SJCRH30 (cell line): Measurements from ENCODE around the gene TRDN. TPM values are rescaled to one million over a fixed set of nuclear protein-coding genes. Genes with fewer than 3 reads are reported as not detected.
"Not testable (repeated sequence)": the region's sequence is repeated elsewhere in the genome, so short reads cannot be mapped to it uniquely, and the experiment has no call there.

Source experiments
- DNase-seq, 2 experiments: peaks; one replicate each; pipeline ENCODE4 v3.0.0-alpha.2; 2015 to 2020
- H3K27ac ChIP-seq: fragments of 250-450 bp; sonication (Bioruptor Pico); 2 replicates; pipeline ENCODE4 v1.5.1; 2020; ENCODE audit warnings: mild to moderate bottlenecking, moderate library complexity
- H3K27me3 ChIP-seq: fragments of 250-450 bp; sonication (Bioruptor Pico); 2 replicates; pipeline ENCODE4 v1.5.1; 2020; ENCODE audit warnings: mild to moderate bottlenecking, moderate library complexity
- H3K36me3 ChIP-seq: fragments of 250-450 bp; sonication (Bioruptor Pico); 2 replicates; pipeline ENCODE4 v1.5.1; 2020; ENCODE audit warnings: mild to moderate bottlenecking, moderate library complexity
- H3K4me1 ChIP-seq: fragments of 250-450 bp; sonication (Bioruptor Pico); 2 replicates; pipeline ENCODE4 v1.5.1; 2020; ENCODE audit warnings: mild to moderate bottlenecking, moderate library complexity
- H3K4me3 ChIP-seq: fragments of 250-450 bp; sonication (Bioruptor Pico); 2 replicates; pipeline ENCODE4 v1.5.1; 2020; ENCODE audit warnings: mild to moderate bottlenecking, moderate library complexity
- H3K9me3 ChIP-seq: fragments of 250-450 bp; sonication (Bioruptor Pico); replicated peaks from 2 replicates; pipeline ENCODE4 v1.5.1; 2020; ENCODE audit warnings: mild to moderate bottlenecking, moderate library complexity
- total RNA-seq: library from RNA; depleted of rRNA; stranded (reverse); fragments of >200 nt; shearing (Covaris generic); gene quantifications from 2 replicates; pipeline ENCODE4 v1.2.3, GENCODE V29; 2014

TRDN gene
- total RNA-seq, 1 experiment from 2014 or later: 0.02 TPM

DNA sequence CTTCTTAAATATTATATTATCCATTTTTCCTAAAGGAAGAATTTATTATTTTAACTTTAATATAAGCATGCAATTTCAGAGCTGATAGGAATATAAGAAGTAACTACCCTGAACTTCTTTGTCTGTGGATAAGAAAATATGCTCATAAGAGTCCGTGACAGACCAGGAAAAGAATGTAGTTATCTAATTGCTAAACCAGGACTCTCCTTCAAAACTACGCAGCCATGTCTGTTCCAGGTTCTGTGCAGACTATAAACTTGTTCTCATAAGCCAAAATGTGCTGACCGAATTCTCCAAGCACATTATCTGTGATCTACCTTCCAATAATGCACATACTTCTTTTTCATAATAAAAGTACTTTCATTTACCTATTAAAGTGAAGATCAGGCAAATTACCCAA lies 116.5 kb downstream of the TRDN start:
- H3K27me3 ChIP-seq: no peaks in the 10 kb centered on the region
- no peak overlapping the region for H3K27ac ChIP-seq
- no peaks in the 10 kb centered on the region for H3K36me3 ChIP-seq
- H3K4me1 ChIP-seq: no peaks in the 10 kb centered on the region
- H3K9me3 ChIP-seq: no peaks in the 10 kb centered on the region
- no peak overlapping the region for H3K4me3 ChIP-seq
- no peak for DNase-seq

DNA sequence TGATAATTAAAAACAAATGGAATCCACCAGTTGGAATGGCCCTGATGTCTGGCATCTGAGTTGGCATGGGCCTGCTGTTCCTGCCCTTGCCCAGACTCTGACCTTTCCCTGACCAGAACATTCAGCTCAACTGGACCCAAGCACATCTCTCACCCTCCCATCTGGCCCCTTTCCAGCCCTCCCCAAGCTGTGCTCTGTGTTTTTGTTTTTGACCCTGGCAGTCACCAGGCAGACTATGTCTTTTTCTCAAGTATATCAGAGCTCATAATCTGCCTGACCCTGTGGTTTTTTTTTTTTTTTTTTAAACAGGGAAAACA lies 117.6 kb downstream of the TRDN start:
- H3K4me3 ChIP-seq: no peak overlapping the region
- H3K36me3 ChIP-seq: no peaks in the 10 kb centered on the region
- H3K27me3 ChIP-seq: no peaks in the 10 kb centered on the region
- no peaks in the 10 kb centered on the region for H3K9me3 ChIP-seq
- no peaks in the 10 kb centered on the region for H3K4me1 ChIP-seq
- DNase-seq: no peak
- no peak overlapping the region for H3K27ac ChIP-seq

DNA sequence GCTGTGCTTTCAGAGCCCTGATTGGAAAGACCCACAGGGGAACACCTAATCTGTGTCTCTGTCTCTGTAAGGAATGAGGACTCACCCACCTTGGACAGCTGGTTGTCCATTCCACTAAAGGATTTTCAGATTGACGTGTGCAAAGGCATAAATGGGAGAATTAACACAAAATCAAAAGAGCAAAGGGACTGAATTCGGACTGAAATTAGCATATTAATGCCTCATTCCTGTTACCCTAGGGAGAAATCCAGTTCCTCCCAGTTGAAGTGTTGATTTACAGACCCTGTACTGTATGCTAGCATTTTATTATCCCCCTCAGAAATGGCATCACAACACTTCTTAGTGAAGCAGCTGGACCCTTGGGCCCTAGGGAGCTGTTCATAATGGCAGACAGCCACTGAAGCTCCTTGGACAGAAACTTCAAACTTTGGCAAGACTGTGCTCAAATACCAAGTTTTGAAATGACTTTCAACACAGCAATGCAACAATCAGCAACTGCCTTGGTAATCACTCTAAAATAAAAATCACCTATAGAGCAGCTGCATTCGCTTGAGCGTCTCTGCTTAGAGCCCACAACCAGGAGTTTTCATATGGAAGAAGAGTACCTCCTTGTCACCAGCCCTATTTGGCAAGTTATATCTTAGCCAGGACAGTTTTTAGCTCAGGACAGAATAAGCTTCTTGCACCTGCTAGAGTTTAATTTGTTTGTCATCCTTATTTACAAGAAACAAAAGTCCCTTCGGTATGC lies 118.1 kb downstream of the TRDN start:
- DNase-seq: no peak
- Histone ChIP-seq H3K27me3 (no peaks in the 10 kb centered on the region), H3K27ac (no peak overlapping the region), H3K4me1 (no peaks in the 10 kb centered on the region), H3K9me3 (no peaks in the 10 kb centered on the region), H3K36me3 (no peaks in the 10 kb centered on the region), H3K4me3 (no peak overlapping the region)

DNA sequence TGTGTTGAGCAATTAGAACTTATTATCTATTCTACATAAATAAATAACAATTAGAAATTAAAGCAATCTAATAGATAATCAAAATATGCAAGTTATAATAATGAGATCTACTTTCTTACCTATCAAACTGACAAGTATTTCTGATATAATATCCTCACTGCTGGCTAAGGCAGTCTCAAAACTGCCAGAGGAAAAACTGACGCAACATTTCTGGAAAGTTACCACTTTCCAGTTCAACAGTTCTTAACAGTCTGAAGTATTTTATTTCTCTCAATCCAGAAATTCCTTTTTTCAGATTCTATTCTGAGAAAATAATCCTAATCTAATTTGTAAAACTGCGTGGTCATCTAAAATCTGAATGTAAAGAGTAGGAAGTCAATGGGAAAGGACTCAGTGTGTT lies 121.0 kb downstream of the TRDN start:
- H3K27ac ChIP-seq: no peak overlapping the region
- no peak for DNase-seq
- no peaks in the 10 kb centered on the region for H3K9me3 ChIP-seq

DNA sequence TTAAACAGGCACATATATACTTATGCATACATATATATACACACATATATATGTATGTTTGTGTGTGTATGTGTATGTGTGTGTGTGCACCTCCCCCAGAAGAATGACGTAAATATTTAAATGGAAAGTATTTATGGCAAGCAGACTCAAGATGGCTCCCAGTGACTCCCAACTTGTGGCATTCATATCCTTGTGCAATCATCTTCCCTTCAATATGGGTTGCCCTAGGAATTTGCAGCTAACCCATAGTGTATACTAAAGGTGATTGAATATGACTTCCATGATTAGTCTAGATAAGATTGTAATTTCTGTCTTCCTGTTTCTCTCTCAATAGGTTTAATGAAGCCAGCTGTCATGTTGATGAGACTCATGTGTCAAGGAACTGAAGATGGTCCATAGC lies 127.6 kb downstream of the TRDN start:
- no peak for DNase-seq
- H3K4me1 ChIP-seq: no peaks in the 10 kb centered on the region
- no peak overlapping the region for H3K4me3 ChIP-seq
- no peaks in the 10 kb centered on the region for H3K27me3 ChIP-seq
- H3K27ac ChIP-seq: no peak overlapping the region
- H3K9me3 ChIP-seq: no peaks in the 10 kb centered on the region
- H3K36me3 ChIP-seq: no peaks in the 10 kb centered on the region

More for the DNA sequence above, 121.0 kb downstream of the TRDN start:
- Histone ChIP-seq H3K36me3 (no peaks in the 10 kb centered on the region), H3K4me1 (no peaks in the 10 kb centered on the region), H3K4me3 (no peak overlapping the region), H3K27me3 (no peaks in the 10 kb centered on the region)

DNA sequence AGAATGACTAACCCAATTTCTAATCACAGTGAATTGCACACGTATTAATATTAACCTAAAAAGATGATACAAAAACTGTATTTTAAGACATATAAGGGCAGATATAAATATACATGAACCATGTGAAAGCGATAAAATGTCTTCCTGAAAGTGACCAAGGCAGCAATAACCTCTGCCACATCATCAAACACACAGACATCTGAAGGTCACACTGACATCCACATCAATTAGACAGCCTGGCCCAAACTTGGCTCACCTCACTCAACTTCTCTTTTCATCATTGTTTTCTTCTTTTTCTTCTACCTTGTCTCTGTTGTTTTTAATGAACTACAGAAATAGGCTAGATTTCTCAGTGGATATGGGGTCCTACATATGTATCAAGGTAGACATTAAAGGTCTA lies 128.5 kb downstream of the TRDN start:
- Histone ChIP-seq H3K27ac (no peak overlapping the region), H3K9me3 (no peaks in the 10 kb centered on the region), H3K27me3 (no peaks in the 10 kb centered on the region), H3K4me1 (no peaks in the 10 kb centered on the region), H3K36me3 (no peaks in the 10 kb centered on the region), H3K4me3 (no peak overlapping the region)
- DNase-seq: no peak

DNA sequence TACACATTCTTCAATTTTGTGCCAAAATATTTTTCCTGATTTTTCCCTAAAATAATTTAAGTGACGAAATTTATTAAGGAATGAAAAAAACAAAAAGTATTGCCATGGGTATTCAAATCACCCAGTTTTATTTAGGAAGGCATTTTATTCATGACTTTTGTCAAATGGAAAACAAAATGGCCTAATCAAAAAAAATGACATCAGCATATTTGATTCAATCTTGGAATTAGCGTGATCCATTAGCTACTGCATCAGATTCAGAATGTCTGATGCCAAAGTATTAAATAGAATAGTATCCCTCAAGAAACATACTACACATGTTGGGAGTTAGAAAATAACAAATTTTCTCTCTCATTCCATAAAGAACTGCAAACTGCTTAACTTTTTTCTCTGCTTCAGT lies 129.2 kb downstream of the TRDN start:
- Histone ChIP-seq H3K9me3 (no peaks in the 10 kb centered on the region), H3K27me3 (no peaks in the 10 kb centered on the region), H3K4me3 (no peak overlapping the region), H3K36me3 (no peaks in the 10 kb centered on the region), H3K27ac (no peak overlapping the region), H3K4me1 (no peaks in the 10 kb centered on the region)
- no peak for DNase-seq

DNA sequence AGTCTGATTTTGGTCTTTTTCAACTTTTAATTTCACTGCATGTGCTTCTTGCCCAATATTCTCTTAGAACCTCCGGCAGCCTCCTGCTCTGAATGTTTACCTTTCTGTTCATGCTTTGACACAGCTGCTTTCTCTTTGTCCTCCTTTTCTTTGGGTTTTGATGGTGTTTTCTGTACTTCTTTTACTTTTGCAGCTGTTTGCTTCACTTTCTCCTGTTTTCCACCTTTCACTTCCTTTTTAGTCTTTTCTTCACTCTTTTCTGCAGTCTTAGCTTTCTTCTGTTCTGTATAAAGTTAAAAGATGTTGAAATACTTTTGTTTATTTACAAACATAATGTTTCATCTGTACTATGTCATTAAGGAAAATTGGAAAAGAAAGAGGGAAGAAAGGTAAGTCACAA lies 133.1 kb downstream of the TRDN start:
- H3K27me3 ChIP-seq: no peaks in the 10 kb centered on the region
- H3K27ac ChIP-seq: no peak overlapping the region
- H3K4me1 ChIP-seq: no peaks in the 10 kb centered on the region
- H3K4me3 ChIP-seq: no peak overlapping the region
- no peaks in the 10 kb centered on the region for H3K36me3 ChIP-seq
- no peaks in the 10 kb centered on the region for H3K9me3 ChIP-seq
- no peak for DNase-seq

DNA sequence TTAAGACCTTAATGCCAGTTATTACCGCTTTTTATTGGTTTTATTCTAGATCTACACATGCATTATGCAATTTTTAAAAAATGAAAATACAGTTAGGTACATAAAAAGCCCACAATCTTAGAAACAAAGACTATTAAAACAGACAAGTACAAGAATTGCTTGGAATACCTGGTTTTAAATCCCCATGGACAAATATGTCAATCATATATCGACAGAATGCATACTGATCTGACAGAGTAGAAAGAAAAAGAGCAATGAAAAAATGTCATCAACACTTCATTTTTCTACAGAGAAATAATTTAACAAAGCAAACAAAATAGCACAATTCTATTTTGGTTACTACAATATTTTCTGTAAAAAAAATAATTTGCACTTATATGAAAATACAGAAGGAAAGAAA lies 139.7 kb downstream of the TRDN start:
- no peak for DNase-seq
- H3K9me3 ChIP-seq: no peaks in the 10 kb centered on the region
- H3K27ac ChIP-seq: no peak overlapping the region
- H3K27me3 ChIP-seq: no peaks in the 10 kb centered on the region
- H3K4me1 ChIP-seq: no peaks in the 10 kb centered on the region
- H3K4me3 ChIP-seq: no peak overlapping the region
- no peaks in the 10 kb centered on the region for H3K36me3 ChIP-seq

DNA sequence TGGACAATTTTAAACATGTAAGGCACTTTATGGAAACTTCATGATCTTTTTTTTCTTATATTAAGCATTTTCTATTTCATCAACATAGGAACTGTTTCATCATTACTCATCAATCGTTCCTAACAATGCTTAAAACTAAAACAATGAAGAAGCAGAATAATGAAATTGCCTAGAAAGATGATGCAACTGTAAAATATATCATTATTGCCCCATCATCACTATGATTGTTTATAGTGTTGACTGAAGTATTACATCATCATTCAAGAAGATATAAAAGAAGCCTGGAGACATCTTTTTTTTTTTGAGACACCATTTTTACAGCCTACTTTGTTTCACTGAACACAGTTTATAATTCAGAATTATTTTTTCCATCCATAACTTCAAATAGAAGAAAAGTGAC lies 147.2 kb downstream of the TRDN start:
- H3K9me3 ChIP-seq: no peaks in the 10 kb centered on the region
- H3K4me3 ChIP-seq: no peak overlapping the region
- no peaks in the 10 kb centered on the region for H3K36me3 ChIP-seq
- no peaks in the 10 kb centered on the region for H3K4me1 ChIP-seq
- no peaks in the 10 kb centered on the region for H3K27me3 ChIP-seq
- no peak overlapping the region for H3K27ac ChIP-seq
- no peak for DNase-seq

DNA sequence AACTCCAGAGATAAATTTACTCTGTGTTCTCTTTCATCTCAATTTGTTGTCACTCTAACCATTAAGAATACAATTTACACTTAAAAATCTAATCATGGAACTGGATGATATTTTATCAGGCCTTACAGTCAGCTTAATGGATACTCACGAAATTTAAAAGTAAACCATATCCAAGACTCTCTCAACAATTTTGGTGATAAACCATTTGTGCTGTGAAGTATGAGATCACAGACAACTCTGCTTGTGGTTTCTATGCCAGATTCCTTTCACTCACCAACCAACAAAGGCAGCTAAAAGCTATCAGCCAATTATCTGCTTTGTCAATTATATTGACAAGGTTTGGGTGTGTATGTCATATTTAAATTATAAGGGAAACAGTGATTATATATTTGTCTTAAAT lies 155.8 kb downstream of the TRDN start:
- no peaks in the 10 kb centered on the region for H3K36me3 ChIP-seq
- no peaks in the 10 kb centered on the region for H3K4me1 ChIP-seq
- no peaks in the 10 kb centered on the region for H3K9me3 ChIP-seq
- no peak for DNase-seq
- H3K27ac ChIP-seq: no peak overlapping the region
- H3K4me3 ChIP-seq: no peak overlapping the region
- H3K27me3 ChIP-seq: no peaks in the 10 kb centered on the region

DNA sequence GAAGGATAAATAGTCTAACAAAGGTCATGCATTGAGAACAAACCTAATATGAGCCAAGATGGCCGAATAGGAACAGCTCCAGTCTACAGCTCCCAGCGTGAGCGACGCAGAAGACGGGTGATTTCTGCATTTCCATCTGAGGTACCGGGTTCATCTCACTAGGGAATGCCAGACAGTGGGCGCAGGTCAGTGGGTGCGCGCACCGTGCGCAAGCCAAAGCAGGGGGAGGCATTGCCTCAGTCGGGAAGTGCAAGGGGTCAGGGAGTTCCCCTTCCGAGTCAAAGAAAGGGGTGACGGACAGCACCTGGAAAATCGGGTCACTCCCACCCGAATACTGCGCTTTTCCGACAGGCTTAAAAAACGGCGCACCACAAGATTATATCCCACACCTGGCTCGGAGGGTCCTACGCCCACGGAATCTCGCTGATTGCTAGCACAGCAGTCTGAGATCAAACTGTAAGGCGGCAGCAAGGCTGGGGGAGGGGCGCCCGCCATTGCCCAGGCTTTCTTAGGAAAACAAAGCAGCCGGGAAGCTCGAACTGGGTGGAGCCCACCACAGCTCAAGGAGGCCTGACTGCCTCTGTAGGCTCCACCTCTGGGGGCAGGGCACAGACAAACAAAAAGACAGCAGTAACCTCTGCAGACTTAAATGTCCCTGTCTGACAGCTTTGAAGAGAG lies 164.6 kb downstream of the TRDN start:
- H3K4me1 ChIP-seq, H3K27ac ChIP-seq, H3K36me3 ChIP-seq, H3K9me3 ChIP-seq, H3K27me3 ChIP-seq, H3K4me3 ChIP-seq, DNase-seq: not testable (repeated sequence)

DNA sequence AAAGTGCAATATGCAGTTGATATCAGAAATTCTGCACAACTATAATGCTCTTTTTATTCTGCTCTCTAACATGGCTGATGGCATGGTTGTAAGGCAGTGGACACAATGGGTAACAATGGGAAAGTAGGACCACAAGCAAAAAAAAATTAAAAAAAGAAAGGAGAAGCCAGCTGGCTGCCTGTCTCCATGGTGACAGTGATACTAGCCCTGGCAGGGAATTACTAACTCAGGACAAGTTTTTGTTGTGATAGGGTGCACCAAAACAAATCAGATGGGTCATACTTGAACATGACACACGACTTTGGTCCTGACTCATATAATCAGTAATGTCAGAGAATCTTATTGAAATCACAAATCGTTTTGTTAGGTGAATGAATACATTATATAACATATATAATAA lies 169.4 kb downstream of the TRDN start:
- Histone ChIP-seq H3K27me3 (no peaks in the 10 kb centered on the region), H3K4me1 (no peaks in the 10 kb centered on the region), H3K36me3 (no peaks in the 10 kb centered on the region), H3K4me3 (no peak overlapping the region), H3K9me3 (no peaks in the 10 kb centered on the region), H3K27ac (no peak overlapping the region)
- no peak for DNase-seq

DNA sequence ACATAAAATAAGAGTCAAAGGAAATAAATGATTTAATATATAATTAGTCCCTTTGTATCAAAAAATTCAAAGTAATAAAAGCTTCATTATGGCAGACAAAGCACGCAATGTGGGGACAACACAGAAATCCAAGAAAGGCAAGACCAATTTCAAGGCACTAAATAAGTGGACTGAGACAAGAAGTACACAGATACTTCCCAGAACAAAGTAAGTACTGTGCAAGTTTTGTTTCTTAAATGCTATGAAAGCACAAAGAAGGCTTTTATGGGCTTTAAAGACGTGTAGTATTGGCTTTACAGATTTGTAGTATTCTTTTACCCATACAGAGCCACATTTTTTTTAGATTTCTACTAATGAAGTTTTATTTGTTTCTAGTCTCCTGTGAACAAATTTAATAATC lies 174.6 kb downstream of the TRDN start:
- H3K27me3 ChIP-seq: no peaks in the 10 kb centered on the region
- H3K27ac ChIP-seq: no peak overlapping the region
- no peaks in the 10 kb centered on the region for H3K9me3 ChIP-seq
- no peak overlapping the region for H3K4me3 ChIP-seq
- no peaks in the 10 kb centered on the region for H3K36me3 ChIP-seq
- DNase-seq: no peak
- H3K4me1 ChIP-seq: no peaks in the 10 kb centered on the region

DNA sequence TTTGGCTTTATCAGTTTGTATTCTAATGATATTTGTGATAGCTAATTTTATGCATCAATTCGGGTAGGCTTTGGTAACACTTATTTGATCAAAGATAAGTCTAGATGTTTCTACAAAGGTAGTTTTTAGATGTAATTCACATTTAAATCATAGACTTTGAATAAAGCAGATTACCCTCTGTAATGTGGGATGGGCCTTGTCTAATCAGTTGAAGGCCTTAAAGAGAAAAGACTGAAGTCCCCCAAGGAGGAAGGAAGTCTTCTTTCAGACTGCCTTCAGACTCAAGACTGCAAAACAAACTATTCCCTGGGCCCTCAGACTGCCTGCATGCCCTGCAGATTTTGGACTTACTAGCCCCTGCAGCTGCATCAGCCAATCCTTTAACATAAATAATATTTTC lies 178.5 kb downstream of the TRDN start:
- Histone ChIP-seq H3K27ac (no peak overlapping the region), H3K36me3 (no peaks in the 10 kb centered on the region), H3K27me3 (no peaks in the 10 kb centered on the region), H3K9me3 (no peaks in the 10 kb centered on the region), H3K4me3 (no peak overlapping the region), H3K4me1 (no peaks in the 10 kb centered on the region)
- no peak for DNase-seq

DNA sequence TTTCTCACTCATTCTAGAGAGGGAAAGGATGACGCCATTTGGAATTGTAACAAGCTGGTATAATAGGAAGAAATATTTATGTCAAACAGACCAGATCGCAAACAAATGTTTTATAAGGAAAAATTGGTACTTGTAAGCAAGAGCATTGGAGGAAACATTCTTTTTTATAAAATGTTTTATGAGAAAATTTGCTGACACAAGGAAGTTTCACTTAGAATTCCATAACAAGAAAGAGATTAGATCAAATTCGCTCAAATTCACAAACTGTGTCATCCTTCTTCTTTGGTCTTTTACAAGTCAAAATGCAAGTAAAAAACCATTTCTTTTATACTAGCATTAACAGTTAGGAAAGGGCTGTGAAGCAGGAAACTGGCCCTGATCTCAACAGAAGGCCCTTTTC lies 179.9 kb downstream of the TRDN start:
- Histone ChIP-seq H3K9me3 (no peaks in the 10 kb centered on the region), H3K4me3 (no peak overlapping the region), H3K27ac (no peak overlapping the region), H3K27me3 (no peaks in the 10 kb centered on the region), H3K4me1 (no peaks in the 10 kb centered on the region), H3K36me3 (no peaks in the 10 kb centered on the region)
- DNase-seq: no peak
